Tibial artery (tissue), 4 donors: ENCODE measurements around the gene IRX5.

ENCODE experiments used
- DNase-seq, 2 donors: peaks; one replicate each; pipeline ENCODE4 v3.0.0-alpha.2; 2019
- H3K27ac ChIP-seq, 2 donors: fragments of 200-600 bp; sonication (generic) in 1 of 2; 1 replicate in 1 of 2; 2 replicates in 1 of 2; pipeline ENCODE4 v1.5.1; 2018 to 2019; ENCODE audit warnings: mild to moderate bottlenecking in 1 of 2
- H3K27me3 ChIP-seq, 2 donors: fragments of 200-600 bp; sonication (generic) in 1 of 2; one replicate each; pipeline versions ENCODE4 v1.5.1 to v1.6.0; 2016 to 2019
- H3K36me3 ChIP-seq, 3 donors: fragments of 200-600 bp; sonication (generic) in 2 of 3; one replicate each; pipeline ENCODE4 v1.5.1; 2016 to 2019; ENCODE audit warnings: mild to moderate bottlenecking in 2 of 3
- H3K4me1 ChIP-seq, 4 donors: fragments of 200-600 bp; sonication (generic) in 2 of 4; 1 replicate in 3 of 4; 2 replicates in 1 of 4; pipeline ENCODE4 v1.5.1; 2016 to 2019
- H3K4me3 ChIP-seq, 2 donors: fragments of 200-600 bp; sonication (generic) in 1 of 2; 1 replicate in 1 of 2; 2 replicates in 1 of 2; pipeline ENCODE4 v1.5.1; 2018 to 2019; ENCODE audit warnings: mild to moderate bottlenecking in 2 of 2
- H3K9me3 ChIP-seq, 3 donors: fragments of 200-600 bp; sonication (generic) in 1 of 3; one replicate each; pipeline ENCODE4 v1.5.1; 2016 to 2019
- intact Hi-C: fragments of 100-400 bp; cut with DNase I; formaldehyde crosslinking; loops from one replicate; pipeline ENCODE4 v1.15.0; 2023; ENCODE audit warnings: low total_unique reads
- TF ChIP-seq, protein P1 (sequence below), 2 experiments: fragments of 200-600 bp in 1 of 2; fragments of 450-650 bp in 1 of 2; IDR thresholded peaks; one replicate each; pipeline ENCODE4 v1.5.1; 2017 to 2019; ENCODE audit warnings: antibody characterized with exemption in 2 of 2, mild to moderate bottlenecking in 1 of 2, moderate library complexity in 1 of 2

The IRX5 gene

DNA sequence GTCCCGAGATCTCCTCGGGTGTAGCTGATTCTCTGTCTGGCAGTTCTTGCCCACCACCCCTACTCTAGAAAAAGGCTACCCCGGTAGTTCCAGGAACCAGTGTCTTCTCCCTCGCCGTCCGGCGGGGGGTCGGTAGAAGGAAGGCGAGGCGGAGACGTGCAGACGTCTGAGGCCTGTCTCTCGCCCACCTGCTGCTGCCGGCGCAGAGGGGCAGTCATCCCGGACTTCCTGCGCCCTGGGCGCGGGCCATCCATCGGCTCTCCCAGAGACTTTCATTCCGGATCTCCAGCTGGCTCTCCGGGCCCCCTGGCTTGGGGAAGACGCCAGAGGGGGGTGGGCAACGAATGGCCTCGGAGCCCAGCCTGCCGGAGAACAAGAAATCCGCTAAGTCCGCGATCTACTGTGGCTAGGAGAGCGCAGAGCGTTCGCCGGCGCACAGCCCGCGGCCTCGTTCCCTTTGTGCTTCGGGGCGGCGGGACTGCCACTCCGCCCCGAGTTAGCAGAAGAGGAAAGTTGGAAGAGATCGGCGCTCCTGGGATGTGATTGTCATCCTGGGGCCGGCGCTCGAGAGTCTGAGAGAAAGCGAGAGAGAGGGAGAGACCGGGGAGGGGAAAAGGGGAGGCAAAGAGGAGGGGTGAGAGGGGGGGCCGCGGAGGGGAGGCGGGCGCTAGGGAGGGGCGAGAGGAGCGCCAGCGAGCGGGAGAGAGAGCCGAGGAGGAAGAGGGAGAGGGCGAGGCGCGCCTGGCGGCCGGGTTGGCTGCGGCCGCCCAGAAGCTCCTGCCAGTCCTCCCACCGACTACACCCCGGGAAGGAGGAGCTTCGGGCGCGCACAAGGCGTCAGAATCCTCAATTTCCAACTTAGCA lies at the start of gene IRX5:
TSS of gene IRX5 (plus strand) at position 861 of the 864 bp plus-strand sequence. CDS start 334 bp downstream, outside the sequence.
- Histone ChIP-seq H3K9me3 (no peaks in the 10 kb centered on the region), H3K27ac (peak within 1 kb of the TSS; percentile 94 to 96), H3K4me3 (peak within 1 kb of the TSS; percentile 69 to 80), H3K27me3 (no peaks in the 10 kb centered on the region), H3K4me1 (peaks cover 0 to 54% (median 19%) of the 10 kb centered on the region in 4 donors), H3K36me3 (peaks cover 0 to 24% (median 0%) of the 10 kb centered on the region in 3 donors)
- DNase-seq = peak; percentile 86 to 96
- TF ChIP-seq, protein P1, sequence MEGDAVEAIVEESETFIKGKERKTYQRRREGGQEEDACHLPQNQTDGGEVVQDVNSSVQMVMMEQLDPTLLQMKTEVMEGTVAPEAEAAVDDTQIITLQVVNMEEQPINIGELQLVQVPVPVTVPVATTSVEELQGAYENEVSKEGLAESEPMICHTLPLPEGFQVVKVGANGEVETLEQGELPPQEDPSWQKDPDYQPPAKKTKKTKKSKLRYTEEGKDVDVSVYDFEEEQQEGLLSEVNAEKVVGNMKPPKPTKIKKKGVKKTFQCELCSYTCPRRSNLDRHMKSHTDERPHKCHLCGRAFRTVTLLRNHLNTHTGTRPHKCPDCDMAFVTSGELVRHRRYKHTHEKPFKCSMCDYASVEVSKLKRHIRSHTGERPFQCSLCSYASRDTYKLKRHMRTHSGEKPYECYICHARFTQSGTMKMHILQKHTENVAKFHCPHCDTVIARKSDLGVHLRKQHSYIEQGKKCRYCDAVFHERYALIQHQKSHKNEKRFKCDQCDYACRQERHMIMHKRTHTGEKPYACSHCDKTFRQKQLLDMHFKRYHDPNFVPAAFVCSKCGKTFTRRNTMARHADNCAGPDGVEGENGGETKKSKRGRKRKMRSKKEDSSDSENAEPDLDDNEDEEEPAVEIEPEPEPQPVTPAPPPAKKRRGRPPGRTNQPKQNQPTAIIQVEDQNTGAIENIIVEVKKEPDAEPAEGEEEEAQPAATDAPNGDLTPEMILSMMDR (IDR thresholded peaks at IDR 0.05) = peak in 1 of 2 experiments; percentile 39
- intact Hi-C loops = loop anchor here (5.0 kb wide), 4 partner anchors 283 to 738 kb away; partner anchors contain the start of gene IRX3

DNA sequence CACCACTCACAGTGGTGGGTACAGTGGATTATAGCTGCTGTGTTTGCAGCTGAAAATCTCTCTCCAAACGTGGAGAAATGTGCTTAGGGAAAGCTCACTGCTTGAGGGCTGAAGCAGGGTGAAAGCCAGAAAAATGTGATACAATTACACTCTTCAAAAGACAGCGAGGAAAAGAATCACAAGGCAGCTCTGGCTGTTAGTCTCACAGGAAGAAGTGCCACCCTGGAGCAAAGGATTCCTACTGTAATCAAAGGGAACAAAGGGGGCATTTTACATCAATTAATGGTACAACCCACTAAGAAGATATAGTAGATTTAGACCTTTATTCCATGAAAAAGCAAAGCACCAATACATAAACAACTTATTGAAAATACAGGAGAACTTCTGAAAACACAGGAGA lies 48.1 kb upstream of the IRX5 start:
- Histone ChIP-seq H3K4me1 (no peaks in the 10 kb centered on the region), H3K36me3 (no peaks in the 10 kb centered on the region), H3K27me3 (no peaks in the 10 kb centered on the region), H3K9me3 (peaks cover 0 to 21% (median 16%) of the 10 kb centered on the region in 3 donors), H3K4me3 (no peak overlapping the region), H3K27ac (no peak overlapping the region)
- intact Hi-C loops = no loop called here
- TF ChIP-seq, protein P1 (IDR thresholded peaks at IDR 0.05) = no peak
- no peak for DNase-seq

DNA sequence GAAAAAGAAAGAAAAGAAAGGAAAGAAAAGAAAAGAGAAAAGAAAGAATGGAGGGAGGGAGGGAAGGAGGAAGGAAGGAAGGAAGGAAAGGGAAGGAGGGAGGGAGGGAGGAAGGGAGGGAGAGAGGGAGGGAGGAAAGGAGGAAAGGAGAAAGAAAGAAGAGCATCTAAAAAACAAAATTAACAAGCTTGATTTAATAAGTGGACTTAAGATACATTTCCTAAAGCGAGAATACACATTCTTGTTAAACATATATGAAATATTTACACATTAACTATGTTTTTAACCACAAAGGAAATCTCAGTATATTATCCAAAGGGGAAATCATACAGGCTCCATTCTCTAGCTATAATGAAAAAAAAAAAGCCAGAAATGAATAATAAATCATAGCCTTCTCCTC lies 47.3 kb upstream of the IRX5 start:
- no peaks in the 10 kb centered on the region for H3K27me3 ChIP-seq
- H3K27ac ChIP-seq = no peak overlapping the region
- peaks cover 0 to 21% (median 16%) of the 10 kb centered on the region in 3 donors for H3K9me3 ChIP-seq
- intact Hi-C loops = no loop called here
- H3K36me3 ChIP-seq = no peaks in the 10 kb centered on the region
- DNase-seq = no peak
- H3K4me1 ChIP-seq = no peaks in the 10 kb centered on the region
- TF ChIP-seq, protein P1 (IDR thresholded peaks at IDR 0.05) = no peak
- H3K4me3 ChIP-seq = no peak overlapping the region

DNA sequence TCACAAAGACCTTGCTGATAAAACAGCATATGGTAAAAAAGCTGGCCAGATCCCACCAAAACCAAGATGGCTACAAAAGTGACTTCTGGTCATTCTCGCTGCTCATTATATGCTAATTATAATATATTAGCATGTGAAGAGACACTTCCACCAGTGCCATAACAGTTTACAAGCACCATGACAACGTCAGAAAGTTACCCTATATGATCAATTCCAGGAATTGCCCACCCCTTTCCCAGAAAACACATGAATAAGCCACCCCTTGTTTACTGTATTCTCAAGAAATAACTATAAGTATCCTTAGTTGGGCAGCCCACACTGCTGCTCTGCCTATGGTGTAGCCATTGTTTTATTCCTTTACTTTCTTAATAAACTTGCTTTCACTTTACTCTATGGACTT lies 44.6 kb upstream of the IRX5 start:
- TF ChIP-seq, protein P1 (IDR thresholded peaks at IDR 0.05) = no peak
- no peaks in the 10 kb centered on the region for H3K36me3 ChIP-seq
- H3K9me3 ChIP-seq = peaks cover 0 to 16% (median 13%) of the 10 kb centered on the region in 3 donors
- DNase-seq = no peak
- H3K27ac ChIP-seq = no peak overlapping the region
- H3K27me3 ChIP-seq = no peaks in the 10 kb centered on the region
- no peak overlapping the region for H3K4me3 ChIP-seq
- intact Hi-C loops = no loop called here
- H3K4me1 ChIP-seq = no peaks in the 10 kb centered on the region

DNA sequence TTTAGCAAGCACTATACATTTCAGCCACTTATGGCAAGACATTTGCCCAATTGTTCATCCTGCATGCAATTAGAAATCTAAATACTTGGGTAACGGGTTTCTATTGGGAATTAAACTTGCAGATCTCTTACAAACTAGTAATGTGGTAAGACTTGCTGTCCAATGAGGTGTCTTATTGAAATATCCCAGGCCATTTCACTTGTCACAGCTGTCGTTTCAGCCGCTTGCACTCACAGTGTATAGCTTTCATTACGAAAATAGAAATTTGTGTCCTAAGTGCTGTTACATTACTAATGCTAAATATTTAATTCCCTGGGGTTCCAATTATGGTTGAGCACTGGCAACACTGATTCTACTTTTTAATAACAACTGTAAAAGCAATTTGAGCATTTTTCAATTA lies 40.3 kb upstream of the IRX5 start:
- intact Hi-C loops = no loop called here
- no peak for DNase-seq
- no peaks in the 10 kb centered on the region for H3K4me1 ChIP-seq
- H3K27ac ChIP-seq = no peak overlapping the region
- H3K27me3 ChIP-seq = no peaks in the 10 kb centered on the region
- H3K4me3 ChIP-seq = no peak overlapping the region
- H3K9me3 ChIP-seq = peaks cover 0 to 8% (median 7%) of the 10 kb centered on the region in 3 donors
- TF ChIP-seq, protein P1 (IDR thresholded peaks at IDR 0.05) = no peak
- no peaks in the 10 kb centered on the region for H3K36me3 ChIP-seq
